GM12878 (cell line): ENCODE results near the gene LEF1. TPM values are rescaled to one million over a fixed set of nuclear protein-coding genes. Genes with fewer than 3 reads are reported as not detected.

ENCODE experiments used
- ATAC-seq: fragments of 200-7000 bp; cut with Tn5 transposase; 3 replicates; pipeline ENCODE4 v1.9.1; 2020; ENCODE audit warnings: mild to moderate bottlenecking, moderate library complexity
- BruUV-seq: library from RNA; stranded (reverse); fragments of 400-500 nt; replicated peaks from 2 replicates; lab custom pipeline; 2021; lab: Mats Ljungman, UMichigan
- CTCF ChIA-PET: fragments of 300-600 bp; sonication (Branson Sonifier 250); formaldehyde crosslinking; extraction: SDS; loops from one replicate; lab custom pipeline; 2021; ENCODE audit warnings: inconsistent platforms; lab: Yijun Ruan, JAX
- POLR2A ChIA-PET: fragments of 350-600 bp; formaldehyde crosslinking; extraction: SDS; loops from one replicate; lab custom pipeline; 2021; ENCODE audit warnings: inconsistent platforms; lab: Charles Lee
- RAD21 ChIA-PET: fragments of 300-600 bp; sonication (Branson Sonifier 250); formaldehyde crosslinking; loops from one replicate; lab custom pipeline; 2023; ENCODE audit warnings: antibody characterized with exemption; ENCODE audit not compliant: unreplicated experiment; lab: Charles Lee
- SMC1A ChIA-PET: fragments of 300-600 bp; sonication (Branson Sonifier 250); formaldehyde crosslinking; loops from one replicate; lab custom pipeline; 2023; ENCODE audit not compliant: unreplicated experiment, uncharacterized antibody; lab: Charles Lee
- DNase-seq: peaks from one replicate; pipeline ENCODE4 v3.0.0-alpha.2; 2011; ENCODE audit warnings: low read depth, low spot score
- FAIRE-seq: peaks from 3 replicates; lab custom pipeline; 2011; peaks lifted over from hg19 to GRCh38; lab: Jason Lieb, UNC
- H2AFZ ChIP-seq: 2 replicates; pipeline ENCODE4 v1.6.0; 2011; ENCODE audit warnings: low read depth, low read length, control low read depth; ENCODE audit not compliant: control insufficient read depth
- H3K27ac ChIP-seq: 2 replicates; pipeline ENCODE4 v1.5.1; 2011; ENCODE audit warnings: control low read depth; ENCODE audit not compliant: control insufficient read depth, insufficient read depth
- H3K27me3 ChIP-seq, 2 experiments: replicated peaks in 1 of 2; 2 replicates each; pipeline versions ENCODE4 v1.6.0 to v1.6.1; 2011; ENCODE audit warnings: low read length in 1 of 2; ENCODE audit not compliant: control insufficient read depth in 2 of 2, insufficient read depth in 2 of 2
- H3K36me3 ChIP-seq, 2 experiments: 2 replicates each; pipeline ENCODE4 v1.5.1; 2011; ENCODE audit warnings: low read length in 1 of 2; ENCODE audit not compliant: control insufficient read depth in 2 of 2, insufficient read depth in 2 of 2
- H3K4me1 ChIP-seq: 2 replicates; pipeline ENCODE4 v1.6.1; 2011; ENCODE audit warnings: mild to moderate bottlenecking, low read length, moderate library complexity, mixed read lengths; ENCODE audit not compliant: control insufficient read depth, insufficient read depth
- H3K4me2 ChIP-seq: 2 replicates; pipeline ENCODE4 v1.6.0; 2011; ENCODE audit warnings: control low read depth; ENCODE audit not compliant: control insufficient read depth, insufficient read depth
- H3K4me3 ChIP-seq: fragments of 200-600 bp; sonication (generic); 2 replicates; pipeline ENCODE4 v1.5.1; 2016
- H3K79me2 ChIP-seq: 2 replicates; pipeline ENCODE4 v1.6.0; 2011; ENCODE audit warnings: low read length; ENCODE audit not compliant: control insufficient read depth, insufficient read depth
- H3K9ac ChIP-seq: 2 replicates; pipeline ENCODE4 v1.8.0; 2011; ENCODE audit warnings: low read length, control low read depth, mixed read lengths; ENCODE audit not compliant: control insufficient read depth, insufficient read depth
- H3K9me3 ChIP-seq: replicated peaks from 3 replicates; pipeline ENCODE4 v1.5.1; 2011; ENCODE audit warnings: mild to moderate bottlenecking, low read length; ENCODE audit not compliant: control insufficient read depth, insufficient read depth
- H4K20me1 ChIP-seq: 2 replicates; pipeline ENCODE4 v1.6.0; 2011; ENCODE audit not compliant: control insufficient read depth, insufficient read depth
- ASH2L ChIP-seq: fragments of 300-600, 200-600 bp; sonication (generic); IDR thresholded peaks from 2 replicates; pipeline ENCODE4 v1.6.1; 2017; ENCODE audit warnings: low read depth, mild to moderate bottlenecking, borderline replicate concordance
- BHLHE40 ChIP-seq, 2 experiments: fragments of 450-650 bp in 1 of 2; IDR thresholded peaks; 2 replicates each; pipeline ENCODE4 v1.6.1; 2011 to 2017; ENCODE audit warnings: low read depth in 2 of 2, borderline replicate concordance in 1 of 2, improper control_type of control experiment in 1 of 2, low read length in 1 of 2, mild to moderate bottlenecking in 1 of 2
- CREM ChIP-seq: IDR thresholded peaks from 2 replicates; pipeline ENCODE4 v1.6.1; 2014; ENCODE audit warnings: antibody characterized with exemption, low read depth
- EED ChIP-seq: sonication (generic); IDR thresholded peaks from 2 replicates; pipeline ENCODE4 v1.6.1; 2016; ENCODE audit warnings: antibody characterized with exemption, low read depth
- EP300 ChIP-seq, 2 experiments: fragments of 150-350 bp in 1 of 2; IDR thresholded peaks; 2 replicates each; pipeline ENCODE4 v1.6.1; 2011 to 2012; ENCODE audit warnings: low read depth in 2 of 2, low read length in 2 of 2, borderline replicate concordance in 1 of 2, improper control_type of control experiment in 1 of 2, inconsistent platforms in 1 of 2; ENCODE audit not compliant: control insufficient read depth in 1 of 2
- GABPA ChIP-seq: IDR thresholded peaks from 2 replicates; pipeline ENCODE4 v1.6.1; 2014; ENCODE audit warnings: antibody characterized with exemption, low read depth, mild to moderate bottlenecking, inconsistent platforms
- HDAC6 ChIP-seq: fragments of 200-600 bp; sonication (generic); IDR thresholded peaks from one replicate; pipeline ENCODE4 v1.8.0; 2017; ENCODE audit warnings: antibody characterized with exemption; ENCODE audit not compliant: unreplicated experiment
- IKZF1 ChIP-seq: fragments of 450-650 bp; conservative IDR thresholded peaks from 2 replicates; pipeline ENCODE4 v1.6.1; 2017; ENCODE audit warnings: antibody characterized with exemption, mild to moderate bottlenecking
- JUND ChIP-seq: IDR thresholded peaks from 2 replicates; pipeline ENCODE4 v1.6.1; 2012; ENCODE audit warnings: low read depth, mild to moderate bottlenecking, low read length, improper control_type of control experiment, moderate library complexity
- MXI1 ChIP-seq: fragments of 150-350 bp; IDR thresholded peaks from 2 replicates; pipeline ENCODE4 v1.6.1; 2011; ENCODE audit warnings: low read depth, mild to moderate bottlenecking, inconsistent platforms, low read length, improper control_type of control experiment
- NFYA ChIP-seq: IDR thresholded peaks from 2 replicates; pipeline ENCODE4 v1.6.1; 2011; ENCODE audit warnings: low read depth, mild to moderate bottlenecking, low read length, improper control_type of control experiment, borderline replicate concordance
- NFYB ChIP-seq: IDR thresholded peaks from 2 replicates; pipeline ENCODE4 v1.6.1; 2011; ENCODE audit warnings: low read depth, mild to moderate bottlenecking, low read length, improper control_type of control experiment, moderate library complexity; ENCODE audit not compliant: insufficient read depth
- NRF1 ChIP-seq: conservative IDR thresholded peaks from 2 replicates; pipeline ENCODE4 v1.6.1; 2011; ENCODE audit warnings: mild to moderate bottlenecking, low read depth, low read length, improper control_type of control experiment
- PAX5 ChIP-seq: IDR thresholded peaks from 2 replicates; pipeline ENCODE4 v1.6.1; 2011; ENCODE audit warnings: low read depth, low read length, borderline replicate concordance
- RB1 ChIP-seq: fragments of 450-650 bp; formaldehyde crosslinking; IDR thresholded peaks from 2 replicates; pipeline ENCODE4 v1.6.1; 2017; ENCODE audit warnings: mild to moderate bottlenecking, borderline replicate concordance
- RBBP5 ChIP-seq: fragments of 200-600 bp; sonication (generic); conservative IDR thresholded peaks from 2 replicates; pipeline ENCODE4 v1.6.1; 2016
- SKIL ChIP-seq: fragments of 450-650 bp; IDR thresholded peaks from 2 replicates; pipeline ENCODE4 v1.6.1; 2017; ENCODE audit warnings: mild to moderate bottlenecking, low read depth, inconsistent platforms; ENCODE audit not compliant: poor library complexity, severe bottlenecking
- STAT1 ChIP-seq: fragments of 450-650 bp; conservative IDR thresholded peaks from 2 replicates; pipeline ENCODE4 v1.6.1; 2014; ENCODE audit warnings: antibody characterized with exemption, mild to moderate bottlenecking
- TCF3 ChIP-seq: IDR thresholded peaks from 2 replicates; pipeline ENCODE4 v1.6.1; 2012; ENCODE audit warnings: low read depth, mild to moderate bottlenecking, low read length, borderline replicate concordance; ENCODE audit not compliant: insufficient read depth
- TCF7 ChIP-seq: IDR thresholded peaks from 2 replicates; pipeline ENCODE4 v1.6.1; 2014; ENCODE audit warnings: antibody characterized with exemption, borderline replicate concordance
- YY1 ChIP-seq: IDR thresholded peaks from 2 replicates; pipeline ENCODE4 v1.6.1; 2011; ENCODE audit warnings: low read depth, mild to moderate bottlenecking, low read length
- ZNF274 ChIP-seq: IDR thresholded peaks from one replicate; pipeline ENCODE4 v1.8.0; 2011; ENCODE audit not compliant: insufficient read length, insufficient read depth
- WGBS: methylation state at CpG from one replicate; pipeline ENCODE4 v1.1.6; 2016; ENCODE audit warnings: low lambda C conversion rate; ENCODE audit not compliant: insufficient replicate concordance, insufficient coverage; ENCODE audit errors: missing lambda C conversion rate; 5-methylcytosine and 5-hydroxymethylcytosine counted together
- in situ Hi-C: fragments of 300-500 bp; cut with MboI; formaldehyde crosslinking; loops from 9 replicates; pipeline ENCODE4 v1.14.3; 2018; ENCODE audit warnings: mixed read lengths
- intact Hi-C: fragments of 100-400 bp; cut with micrococcal nuclease; formaldehyde crosslinking; loops from one replicate; pipeline ENCODE4 v1.14.2; 2022; ENCODE audit not compliant: unreplicated experiment
- polyA plus RNA-seq, 11 experiments: library from polyadenylated mRNA; depleted of rRNA in 4 of 11; unstranded in 6 of 11; stranded (reverse) in 5 of 11; fragments of >200 nt; fragmentation: Nextera tagmentation in 4 of 11; fragmentation: Illumina TruSeq in 1 of 11; extraction: Ambion mirVana in 4 of 11; extraction: Trizol in 1 of 11; gene quantifications; 1 replicate in 1 of 11; 2 replicates in 10 of 11; pipeline versions ENCODE4 v1.2.1 to v1.2.3, GENCODE V29; 2011 to 2016; ENCODE audit warnings: inconsistent platforms in 2 of 11, missing spikeins in 2 of 11, low read depth in 1 of 11
- total RNA-seq, 4 experiments: library from RNA; depleted of rRNA in 3 of 4; stranded (reverse); fragments of >200 nt in 3 of 4; fragmentation: Illumina TruSeq in 1 of 4; extraction: Trizol in 1 of 4; gene quantifications; 2 replicates each; pipeline versions ENCODE4 v1.2.1 to v1.2.3, GENCODE V29; 2013 to 2021

Gene LEF1
- total and polyA plus RNA-seq, 10 of the 15 experiments (the other 5 are each of a cell fraction or from before 2014, with no cell fraction given): 10.2 to 38.1 (median 19.5) TPM

- H2AFZ ChIP-seq: peak overlapping the region; percentile 94
- POLR2A ChIA-PET: no interaction called here
- WGBS: 5% methylated on average over 76 of the region's 77 CpGs
- peak overlapping the region; percentile 71 for H3K4me3 ChIP-seq
- in situ Hi-C loops (loop anchor here (25.0 kb wide), 1 partner anchor 461 kb away; the partner anchor contains the start of gene PAPSS1), intact Hi-C loops (no loop called here)
- CTCF ChIA-PET: no interaction called here
- RAD21 ChIA-PET: interaction anchor here (1.5 kb wide), 1 partner anchor 55 kb away, joined by 8 read pairs; no protein-coding TSS in a partner anchor
- SMC1A ChIA-PET: interaction anchor here (0.7 to 1.8 kb wide), 4 partner anchors 9 to 57 kb away, joined by 3 to 4 read pairs (median 4); no protein-coding TSS in a partner anchor
- H3K4me1 ChIP-seq: 0 out of 2 replicates have a peak, but pooled peaks cover 3% of the 10 kb centered on the region
- ATAC-seq: peak; percentile 71
- H3K36me3 ChIP-seq: no peaks in the 10 kb centered on the region
- peaks cover 11 to 31% of the 10 kb centered on the region in 2 experiments for H3K27me3 ChIP-seq
- H4K20me1 ChIP-seq: no peaks in the 10 kb centered on the region; the same call in 1 of the 2 replicates
- H3K79me2 ChIP-seq: no peaks in the 10 kb centered on the region
- FAIRE-seq: no peak
- DNase-seq: no peak
- peak overlapping the region; percentile 93 for H3K4me2 ChIP-seq
- peak overlapping the region; percentile 39 for H3K9ac ChIP-seq
- BruUV-seq: no TSS peak
- H3K9me3 ChIP-seq: no peaks in the 10 kb centered on the region
- no peak overlapping the region for H3K27ac ChIP-seq
- TF ChIP-seq BHLHE40 (IDR thresholded peaks at IDR 0.05; ENCODE audit: borderline replicate concordance in 1 of 2, low read depth in 2 of 2, low read length in 1 of 2): peak in 1 of 2 experiments; percentile 45; a peak in 1 of 4 replicates
- peak; percentile 14; the same call in 1 of the 2 replicates for TF ChIP-seq YY1
- no peak for TF ChIP-seq MXI1
- TF ChIP-seq ZNF274: no peak
- 0 out of 2 replicates have a peak, but pooled peaks have one; percentile 56 for TF ChIP-seq PAX5
- peak; percentile 49; the same call in 1 of the 2 replicates for TF ChIP-seq NRF1
- no peak for TF ChIP-seq EP300 (IDR thresholded peaks at IDR 0.05; ENCODE audit: borderline replicate concordance in 1 of 2, control insufficient read depth in 1 of 2, low read depth in 2 of 2, low read length in 2 of 2)
- no peak for TF ChIP-seq GABPA
- TF ChIP-seq TCF3: no peak
- TF ChIP-seq SKIL: no peak
- TF ChIP-seq STAT1: no peak
- TF ChIP-seq EED: 0 out of 2 replicates have a peak, but pooled peaks have one; percentile 21
- peak; percentile 95 for TF ChIP-seq TCF7
- TF ChIP-seq CREM: no peak
- no peak for TF ChIP-seq JUND
- no peak for TF ChIP-seq NFYA
- peak; percentile 63 for TF ChIP-seq IKZF1
- no peak for TF ChIP-seq NFYB
- TF ChIP-seq RB1: 0 out of 2 replicates have a peak, but pooled peaks have one; percentile 52
- no peak for TF ChIP-seq ASH2L
- TF ChIP-seq RBBP5: no peak
- TF ChIP-seq HDAC6: peak; percentile 78
Measured at GRCh38 chr4:108172753-108173598, 4.2 kb upstream of the LEF1 start.
